Bronchial epithelial cell (primary cell): ENCODE results near the gene FRMPD1. TPM values are rescaled to one million over a fixed set of nuclear protein-coding genes. Genes with fewer than 3 reads are reported as not detected.

Experiments
- DNase-seq: peaks from one replicate; pipeline ENCODE4 v3.0.0-alpha.2; 2010; ENCODE audit warnings: low read depth
- FAIRE-seq: peaks from 2 replicates; lab custom pipeline; 2011; peaks lifted over from hg19 to GRCh38; lab: Jason Lieb, UNC
- H3K27me3 ChIP-seq: 2 replicates; pipeline ENCODE4 v1.5.1; 2011; ENCODE audit warnings: low read length; ENCODE audit not compliant: control insufficient read depth, insufficient read depth
- H3K36me3 ChIP-seq: 2 replicates; pipeline ENCODE4 v1.5.1; 2011; ENCODE audit warnings: low read length; ENCODE audit not compliant: control insufficient read depth, insufficient read depth
- H3K4me3 ChIP-seq: 2 replicates; pipeline ENCODE4 v1.5.1; 2011; ENCODE audit warnings: mild to moderate bottlenecking, low read depth, low read length, control low read depth
- total RNA-seq: library from RNA; depleted of rRNA; stranded (reverse); fragments of >200 nt; gene quantifications from 2 replicates; pipeline ENCODE4 v1.2.1, GENCODE V29; 2014
- TF ChIP-seq, protein P1 (sequence below): IDR thresholded peaks from 2 replicates; pipeline ENCODE4 v1.5.1; 2011; ENCODE audit warnings: mild to moderate bottlenecking, moderate library complexity, low read length, control low read depth, inconsistent platforms; ENCODE audit not compliant: insufficient read depth, severe bottlenecking

Gene FRMPD1
- total RNA-seq, 1 donor from 2014 or later, result not detected

DNA sequence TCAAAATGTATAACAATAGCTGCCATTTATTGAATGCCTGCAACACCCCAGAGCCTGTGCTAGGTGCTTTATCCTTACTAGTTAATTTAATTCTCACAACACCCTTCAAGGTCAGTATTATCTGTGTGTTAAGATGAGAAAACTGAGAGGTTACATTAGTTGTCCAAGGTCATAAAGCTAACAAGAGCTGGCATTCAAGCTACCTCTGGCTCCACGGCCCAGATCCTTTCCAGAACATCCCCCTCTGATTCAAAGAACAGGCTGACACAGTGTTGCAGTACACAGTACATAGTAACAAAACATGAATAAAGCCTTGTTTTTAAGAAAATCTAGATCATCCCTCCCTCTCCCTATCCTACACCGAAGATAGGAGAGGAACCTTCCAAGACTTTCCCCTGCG, 9.4 kb upstream of the FRMPD1 start:
- DNase-seq, result no peak
- TF ChIP-seq, protein P1, sequence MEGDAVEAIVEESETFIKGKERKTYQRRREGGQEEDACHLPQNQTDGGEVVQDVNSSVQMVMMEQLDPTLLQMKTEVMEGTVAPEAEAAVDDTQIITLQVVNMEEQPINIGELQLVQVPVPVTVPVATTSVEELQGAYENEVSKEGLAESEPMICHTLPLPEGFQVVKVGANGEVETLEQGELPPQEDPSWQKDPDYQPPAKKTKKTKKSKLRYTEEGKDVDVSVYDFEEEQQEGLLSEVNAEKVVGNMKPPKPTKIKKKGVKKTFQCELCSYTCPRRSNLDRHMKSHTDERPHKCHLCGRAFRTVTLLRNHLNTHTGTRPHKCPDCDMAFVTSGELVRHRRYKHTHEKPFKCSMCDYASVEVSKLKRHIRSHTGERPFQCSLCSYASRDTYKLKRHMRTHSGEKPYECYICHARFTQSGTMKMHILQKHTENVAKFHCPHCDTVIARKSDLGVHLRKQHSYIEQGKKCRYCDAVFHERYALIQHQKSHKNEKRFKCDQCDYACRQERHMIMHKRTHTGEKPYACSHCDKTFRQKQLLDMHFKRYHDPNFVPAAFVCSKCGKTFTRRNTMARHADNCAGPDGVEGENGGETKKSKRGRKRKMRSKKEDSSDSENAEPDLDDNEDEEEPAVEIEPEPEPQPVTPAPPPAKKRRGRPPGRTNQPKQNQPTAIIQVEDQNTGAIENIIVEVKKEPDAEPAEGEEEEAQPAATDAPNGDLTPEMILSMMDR, result no peak
- Histone ChIP-seq H3K4me3 (no peak overlapping the region), H3K27me3 (peaks cover 17% of the 10 kb centered on the region), H3K36me3 (no peaks in the 10 kb centered on the region)
- FAIRE-seq, result no peak

DNA sequence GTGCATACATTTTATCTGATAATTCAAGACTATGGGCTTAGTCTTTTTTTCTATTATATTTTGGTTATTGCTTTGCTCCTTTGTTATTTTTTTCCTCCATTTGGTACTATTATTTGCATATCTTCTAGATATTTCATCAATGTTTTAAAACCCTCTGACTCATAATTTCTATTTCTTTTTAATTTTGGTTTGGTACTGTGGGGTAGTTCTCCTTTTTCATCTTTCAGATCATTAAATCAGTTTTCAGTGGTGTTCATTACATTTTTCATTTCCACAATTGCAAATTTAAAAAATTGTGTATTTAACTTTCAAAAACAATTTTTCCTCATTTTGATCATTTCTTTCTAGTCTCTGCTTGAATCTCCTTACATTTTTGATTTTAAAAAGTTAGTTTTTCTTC, 7.5 kb upstream of the FRMPD1 start:
- DNase-seq (no peak), FAIRE-seq (no peak)
- no peaks in the 10 kb centered on the region for H3K36me3 ChIP-seq
- H3K27me3 ChIP-seq, result peaks cover 17% of the 10 kb centered on the region
- TF ChIP-seq, protein P1, result no peak
- no peak overlapping the region for H3K4me3 ChIP-seq

DNA sequence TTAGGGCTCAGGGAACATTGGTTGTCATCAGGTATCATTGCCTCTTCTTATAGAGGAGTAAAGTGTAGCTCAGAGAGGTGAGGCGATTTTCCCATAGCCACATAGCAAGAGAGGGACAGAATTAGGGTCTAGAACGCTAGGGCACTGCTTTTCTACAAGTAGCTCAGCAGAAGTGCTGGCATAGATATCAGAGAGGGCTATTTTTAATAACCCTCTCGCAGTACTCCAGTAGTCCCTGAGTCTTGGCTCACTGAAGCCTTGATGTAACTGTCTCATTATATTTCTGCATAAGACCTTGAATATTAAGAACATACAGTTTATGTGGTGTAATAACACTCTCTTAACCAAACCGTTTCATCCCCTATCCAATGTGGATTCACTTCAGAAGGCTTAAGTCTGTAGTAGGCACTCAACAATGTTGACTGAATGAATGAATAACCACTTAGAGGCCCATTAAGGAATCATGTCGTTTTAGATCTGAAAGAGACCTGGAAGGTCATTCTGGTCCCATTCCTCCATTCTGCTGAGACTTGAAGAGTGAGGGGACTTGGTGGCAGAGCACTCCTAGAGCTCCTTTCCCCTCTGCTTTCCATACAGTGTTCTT, 4.7 kb upstream of the FRMPD1 start:
- TF ChIP-seq, protein P1, result no peak
- DNase-seq (no peak), FAIRE-seq (no peak)
- H3K4me3 ChIP-seq, result no peak overlapping the region
- peaks cover 33% of the 10 kb centered on the region for H3K27me3 ChIP-seq
- H3K36me3 ChIP-seq, result no peaks in the 10 kb centered on the region

DNA sequence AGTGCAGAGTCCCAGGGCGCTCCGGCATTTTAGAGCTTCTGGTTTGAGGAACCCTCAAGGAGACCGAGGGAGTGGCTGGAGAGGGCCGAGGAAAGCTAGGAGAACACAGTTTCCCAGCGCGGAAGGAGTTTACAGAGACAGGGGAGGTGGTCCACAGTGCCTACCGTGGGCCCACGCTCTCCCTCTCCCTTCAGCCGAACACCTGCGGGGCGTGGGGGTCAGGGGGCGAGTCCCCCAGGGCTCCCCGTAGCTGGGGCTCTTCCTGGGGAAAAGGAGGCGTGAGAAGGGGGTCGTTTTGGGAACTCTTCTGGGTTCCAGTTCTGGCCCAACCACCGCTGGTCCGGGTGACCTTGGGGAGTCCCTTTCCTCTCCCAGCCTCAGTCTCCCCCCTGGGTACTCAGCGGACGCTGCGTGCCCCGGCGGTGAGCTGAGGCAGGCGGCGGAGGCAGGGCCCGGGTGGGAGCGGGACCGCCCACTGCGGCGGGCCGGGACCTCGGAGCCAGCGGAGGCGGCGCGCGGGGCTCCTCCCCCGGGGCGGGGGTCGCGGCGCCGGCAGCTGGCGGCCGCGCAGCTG, 368 bp upstream of the FRMPD1 start:
- TF ChIP-seq, protein P1, result no peak
- H3K4me3 ChIP-seq, result no peak overlapping the region
- no peaks in the 10 kb centered on the region for H3K36me3 ChIP-seq
- no peak for DNase-seq
- FAIRE-seq, result no peak
- peaks cover 43% of the 10 kb centered on the region for H3K27me3 ChIP-seq

DNA sequence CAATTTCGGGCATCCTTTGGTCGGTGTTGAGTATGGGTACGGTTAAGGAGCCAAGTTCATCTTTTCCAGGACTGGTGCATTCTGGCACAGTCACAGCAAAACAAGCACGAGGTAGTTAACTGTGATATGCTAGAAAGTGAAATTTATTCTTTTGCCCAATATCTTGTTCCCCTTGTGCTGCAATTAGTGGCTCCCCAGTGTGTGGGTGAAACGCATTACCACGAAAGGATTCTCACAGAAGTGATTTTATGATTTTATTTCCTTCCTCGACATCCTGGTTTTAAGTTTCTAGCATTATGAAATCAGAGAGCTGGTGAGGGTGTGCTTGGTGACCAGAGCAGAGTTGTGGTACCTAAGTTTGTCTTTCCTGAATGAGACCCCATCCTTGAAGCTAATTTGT, 1.5 kb downstream of the FRMPD1 start:
- no peaks in the 10 kb centered on the region for H3K36me3 ChIP-seq
- DNase-seq (no peak), FAIRE-seq (no peak)
- peaks cover 37% of the 10 kb centered on the region for H3K27me3 ChIP-seq
- no peak overlapping the region for H3K4me3 ChIP-seq
- TF ChIP-seq, protein P1, result no peak

DNA sequence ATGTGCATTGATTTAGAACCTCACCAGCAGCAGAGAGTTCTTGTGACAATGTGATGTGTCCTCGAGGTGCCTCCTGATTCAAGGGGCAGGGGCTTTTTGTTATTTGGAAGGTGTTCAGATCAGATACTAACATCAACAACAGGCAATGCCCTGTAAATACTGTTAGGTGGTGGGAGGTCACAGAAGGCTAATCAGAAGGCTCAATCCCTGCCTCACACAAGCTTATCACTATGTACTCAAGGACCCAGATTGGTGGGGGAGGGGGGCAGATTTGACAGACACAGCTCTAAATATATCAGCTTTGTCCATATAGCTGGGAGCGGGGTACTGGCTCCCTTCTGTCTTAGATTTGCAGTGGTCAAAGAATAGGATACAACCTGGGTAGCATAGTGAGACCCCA, 2.6 kb downstream of the FRMPD1 start:
- DNase-seq (no peak), FAIRE-seq (no peak)
- TF ChIP-seq, protein P1, result no peak
- peaks cover 37% of the 10 kb centered on the region for H3K27me3 ChIP-seq
- no peaks in the 10 kb centered on the region for H3K36me3 ChIP-seq
- no peak overlapping the region for H3K4me3 ChIP-seq
